ENCODE measurements around the gene ZDHHC7. TPM values are rescaled to one million over a fixed set of nuclear protein-coding genes. Genes with fewer than 3 reads are reported as not detected.

The ZDHHC7 gene
- total and polyA plus RNA-seq, 9 of the 15 experiments (the other 6 are each of a cell fraction or from before 2014, with no cell fraction given) = 1.7 to 49.7 (median 37.4) TPM

DNA sequence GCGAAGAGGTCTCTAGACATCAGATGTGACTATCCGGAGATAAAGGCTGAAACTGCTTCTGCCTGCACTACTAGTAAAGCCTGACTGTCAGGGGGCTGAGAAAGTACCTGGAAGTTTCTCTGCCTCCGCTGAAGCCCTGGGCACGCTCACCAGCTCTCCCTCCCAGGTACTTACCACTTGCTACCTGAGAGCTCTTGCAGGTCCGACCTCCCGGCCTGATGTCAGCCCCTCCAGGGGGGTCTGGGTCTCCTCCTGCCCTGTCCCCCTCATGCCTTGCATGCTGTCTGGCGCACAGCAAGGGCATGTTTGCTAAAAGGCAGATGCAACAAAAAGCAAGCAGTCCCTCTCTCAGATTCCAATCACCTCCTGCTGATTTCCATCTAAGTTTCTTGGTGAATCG is 17.4 kb downstream of the ZDHHC7 start:
- Histone ChIP-seq H3K36me3 (ENCODE audit: control insufficient read depth, insufficient read depth, low read length) (peaks cover 65% of the 10 kb centered on the region), H3K4me1 (replicated peaks in 1 of 2; ENCODE audit: control insufficient read depth in 2 of 2, insufficient read depth in 2 of 2, low read length in 2 of 2) (peaks cover 7 to 9% of the 10 kb centered on the region in 2 experiments; a peak in 3 of 5 replicates), H3K9me3 (replicated peaks; ENCODE audit: control insufficient read depth, insufficient read depth, low read depth, low read length) (no peaks in the 10 kb centered on the region), H3K27me3 (ENCODE audit: control insufficient read depth in 2 of 2, insufficient read depth in 2 of 2, low read length in 2 of 2) (no peaks in the 10 kb centered on the region), H3K79me2 (ENCODE audit: control insufficient read depth, insufficient read depth, low read length) (peaks cover 26% of the 10 kb centered on the region), H3K9ac (ENCODE audit: insufficient read depth in 1 of 2, low read depth in 2 of 2, low read length in 2 of 2) (no peak overlapping the region), H4K20me1 (replicated peaks; ENCODE audit: control insufficient read depth, insufficient read depth, low read length) (no peaks in the 10 kb centered on the region), H3K27ac (ENCODE audit: extremely low read depth, low read depth, low read length) (no peak overlapping the region), H3K4me2 (ENCODE audit: insufficient read depth, low read length) (no peak overlapping the region), H2AFZ (ENCODE audit: low read depth, low read length) (no peak overlapping the region), H3K4me3 (no peak overlapping the region), H3K9me1 (ENCODE audit: control insufficient read depth, insufficient read depth, low read length) (no peaks in the 10 kb centered on the region)
- 97% methylated on average over 8 of the region's 8 CpGs for whole genome bisulfite sequencing (ENCODE audit: insufficient coverage, low coverage, missing lambda C conversion rate)
- POLR2A ChIA-PET = interaction anchor here (0.6 to 3.5 kb wide), 4 partner anchors 11 to 543 kb away, joined by 3 to 15 read pairs (median 4); no protein-coding TSS in a partner anchor
- CTCF ChIA-PET (ENCODE audit: low intra/inter-chr PET ratio) = no interaction called here
- intact Hi-C loops (cut with micrococcal nuclease) = no loop called here
- BruUV-seq (replicated peaks) = no TSS peak
- FAIRE-seq (no peak), DNase-seq (ENCODE audit: extremely low read depth in 1 of 4, low spot score in 3 of 4) (no peak), ATAC-seq (no peak)
- in situ Hi-C loops (cut with MboI) = no loop called here
- TF ChIP-seq, protein P1, sequence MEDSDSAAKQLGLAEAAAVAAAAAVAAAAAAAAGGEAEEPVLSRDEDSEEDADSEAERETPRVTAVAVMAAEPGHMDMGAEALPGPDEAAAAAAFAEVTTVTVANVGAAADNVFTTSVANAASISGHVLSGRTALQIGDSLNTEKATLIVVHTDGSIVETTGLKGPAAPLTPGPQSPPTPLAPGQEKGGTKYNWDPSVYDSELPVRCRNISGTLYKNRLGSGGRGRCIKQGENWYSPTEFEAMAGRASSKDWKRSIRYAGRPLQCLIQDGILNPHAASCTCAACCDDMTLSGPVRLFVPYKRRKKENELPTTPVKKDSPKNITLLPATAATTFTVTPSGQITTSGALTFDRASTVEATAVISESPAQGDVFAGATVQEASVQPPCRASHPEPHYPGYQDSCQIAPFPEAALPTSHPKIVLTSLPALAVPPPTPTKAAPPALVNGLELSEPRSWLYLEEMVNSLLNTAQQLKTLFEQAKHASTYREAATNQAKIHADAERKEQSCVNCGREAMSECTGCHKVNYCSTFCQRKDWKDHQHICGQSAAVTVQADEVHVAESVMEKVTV (CRISPR knock-in tag; IDR thresholded peaks at IDR 0.05) = no peak
- TF ChIP-seq, protein P2, sequence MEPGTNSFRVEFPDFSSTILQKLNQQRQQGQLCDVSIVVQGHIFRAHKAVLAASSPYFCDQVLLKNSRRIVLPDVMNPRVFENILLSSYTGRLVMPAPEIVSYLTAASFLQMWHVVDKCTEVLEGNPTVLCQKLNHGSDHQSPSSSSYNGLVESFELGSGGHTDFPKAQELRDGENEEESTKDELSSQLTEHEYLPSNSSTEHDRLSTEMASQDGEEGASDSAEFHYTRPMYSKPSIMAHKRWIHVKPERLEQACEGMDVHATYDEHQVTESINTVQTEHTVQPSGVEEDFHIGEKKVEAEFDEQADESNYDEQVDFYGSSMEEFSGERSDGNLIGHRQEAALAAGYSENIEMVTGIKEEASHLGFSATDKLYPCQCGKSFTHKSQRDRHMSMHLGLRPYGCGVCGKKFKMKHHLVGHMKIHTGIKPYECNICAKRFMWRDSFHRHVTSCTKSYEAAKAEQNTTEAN (CRISPR knock-in tag; IDR thresholded peaks at IDR 0.05) = no peak
- TF ChIP-seq LEF1 (IDR thresholded peaks at IDR 0.05) (no peak), RFX1 (IDR thresholded peaks at IDR 0.05) (no peak)
- TF ChIP-seq, protein P3, sequence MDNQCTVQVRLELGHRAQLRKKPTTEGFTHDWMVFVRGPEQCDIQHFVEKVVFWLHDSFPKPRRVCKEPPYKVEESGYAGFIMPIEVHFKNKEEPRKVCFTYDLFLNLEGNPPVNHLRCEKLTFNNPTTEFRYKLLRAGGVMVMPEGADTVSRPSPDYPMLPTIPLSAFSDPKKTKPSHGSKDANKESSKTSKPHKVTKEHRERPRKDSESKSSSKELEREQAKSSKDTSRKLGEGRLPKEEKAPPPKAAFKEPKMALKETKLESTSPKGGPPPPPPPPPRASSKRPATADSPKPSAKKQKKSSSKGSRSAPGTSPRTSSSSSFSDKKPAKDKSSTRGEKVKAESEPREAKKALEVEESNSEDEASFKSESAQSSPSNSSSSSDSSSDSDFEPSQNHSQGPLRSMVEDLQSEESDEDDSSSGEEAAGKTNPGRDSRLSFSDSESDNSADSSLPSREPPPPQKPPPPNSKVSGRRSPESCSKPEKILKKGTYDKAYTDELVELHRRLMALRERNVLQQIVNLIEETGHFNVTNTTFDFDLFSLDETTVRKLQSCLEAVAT (IDR thresholded peaks at IDR 0.05) = no peak
- TF ChIP-seq, protein P4, sequence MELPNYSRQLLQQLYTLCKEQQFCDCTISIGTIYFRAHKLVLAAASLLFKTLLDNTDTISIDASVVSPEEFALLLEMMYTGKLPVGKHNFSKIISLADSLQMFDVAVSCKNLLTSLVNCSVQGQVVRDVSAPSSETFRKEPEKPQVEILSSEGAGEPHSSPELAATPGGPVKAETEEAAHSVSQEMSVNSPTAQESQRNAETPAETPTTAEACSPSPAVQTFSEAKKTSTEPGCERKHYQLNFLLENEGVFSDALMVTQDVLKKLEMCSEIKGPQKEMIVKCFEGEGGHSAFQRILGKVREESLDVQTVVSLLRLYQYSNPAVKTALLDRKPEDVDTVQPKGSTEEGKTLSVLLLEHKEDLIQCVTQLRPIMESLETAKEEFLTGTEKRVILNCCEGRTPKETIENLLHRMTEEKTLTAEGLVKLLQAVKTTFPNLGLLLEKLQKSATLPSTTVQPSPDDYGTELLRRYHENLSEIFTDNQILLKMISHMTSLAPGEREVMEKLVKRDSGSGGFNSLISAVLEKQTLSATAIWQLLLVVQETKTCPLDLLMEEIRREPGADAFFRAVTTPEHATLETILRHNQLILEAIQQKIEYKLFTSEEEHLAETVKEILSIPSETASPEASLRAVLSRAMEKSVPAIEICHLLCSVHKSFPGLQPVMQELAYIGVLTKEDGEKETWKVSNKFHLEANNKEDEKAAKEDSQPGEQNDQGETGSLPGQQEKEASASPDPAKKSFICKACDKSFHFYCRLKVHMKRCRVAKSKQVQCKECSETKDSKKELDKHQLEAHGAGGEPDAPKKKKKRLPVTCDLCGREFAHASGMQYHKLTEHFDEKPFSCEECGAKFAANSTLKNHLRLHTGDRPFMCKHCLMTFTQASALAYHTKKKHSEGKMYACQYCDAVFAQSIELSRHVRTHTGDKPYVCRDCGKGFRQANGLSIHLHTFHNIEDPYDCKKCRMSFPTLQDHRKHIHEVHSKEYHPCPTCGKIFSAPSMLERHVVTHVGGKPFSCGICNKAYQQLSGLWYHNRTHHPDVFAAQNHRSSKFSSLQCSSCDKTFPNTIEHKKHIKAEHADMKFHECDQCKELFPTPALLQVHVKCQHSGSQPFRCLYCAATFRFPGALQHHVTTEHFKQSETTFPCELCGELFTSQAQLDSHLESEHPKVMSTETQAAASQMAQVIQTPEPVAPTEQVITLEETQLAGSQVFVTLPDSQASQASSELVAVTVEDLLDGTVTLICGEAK (IDR thresholded peaks at IDR 0.05) = no peak
- TF ChIP-seq, protein P4 (CRISPR knock-in tag; IDR thresholded peaks at IDR 0.05) = no peak

All from K562 (cell line).